ENCODE data around the gene TGFBRAP1. TPM values are rescaled to one million over a fixed set of nuclear protein-coding genes. Genes with fewer than 3 reads are reported as not detected.

TGFBRAP1 gene
- polyA plus RNA-seq, 4 donors = 15.5 to 16.4 (median 15.6) TPM

- no peak for DNase-seq (ENCODE audit: low read depth in 4 of 4, low spot score in 3 of 4)
Observed at GRCh38 chr2:105242286-105242993, 87.1 kb downstream of the TGFBRAP1 start.

- no peak for DNase-seq (ENCODE audit: low read depth in 4 of 4, low spot score in 3 of 4)
Observed at GRCh38 chr2:105241443-105241842, 88.1 kb downstream of the TGFBRAP1 start, which contains the start of gene GPR45. GPR45 (plus strand) TSS chr2:105241743; CDS start chr2:105241859, 116 bp downstream.

GRCh38 chr2:105239924-105240323 is 89.6 kb downstream of the TGFBRAP1 start:
- DNase-seq (ENCODE audit: low read depth in 4 of 4, low spot score in 3 of 4) = no peak

DNA sequence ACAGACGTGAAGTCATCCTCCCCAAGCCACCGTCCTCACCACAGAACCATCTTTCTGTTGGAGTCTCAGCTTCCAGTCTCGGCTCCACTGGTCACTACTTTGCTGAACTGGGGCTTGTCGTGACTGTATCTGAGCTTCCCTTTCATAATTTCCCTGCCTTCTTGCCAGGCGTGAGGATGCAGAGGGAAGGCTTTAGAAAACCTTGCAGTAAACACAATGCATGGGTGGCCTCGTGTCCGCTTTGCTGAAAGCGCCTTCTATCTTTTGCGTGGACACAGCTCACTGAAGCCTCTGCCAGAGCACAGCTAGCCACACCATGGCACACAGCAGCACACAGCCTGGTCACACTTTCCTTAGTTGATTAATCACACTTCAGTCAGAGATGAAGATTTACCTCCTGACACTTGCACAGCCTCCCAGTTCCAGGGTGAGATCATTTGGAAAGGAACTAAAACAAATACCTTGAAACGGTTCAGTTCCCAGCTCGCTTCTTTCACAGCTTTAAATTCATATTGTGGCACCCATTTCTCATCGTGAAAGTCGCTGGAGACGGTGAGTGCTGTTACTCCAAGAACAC is 90.8 kb downstream of the TGFBRAP1 start:
- no peak for DNase-seq (ENCODE audit: low read depth in 4 of 4, low spot score in 3 of 4)

DNA sequence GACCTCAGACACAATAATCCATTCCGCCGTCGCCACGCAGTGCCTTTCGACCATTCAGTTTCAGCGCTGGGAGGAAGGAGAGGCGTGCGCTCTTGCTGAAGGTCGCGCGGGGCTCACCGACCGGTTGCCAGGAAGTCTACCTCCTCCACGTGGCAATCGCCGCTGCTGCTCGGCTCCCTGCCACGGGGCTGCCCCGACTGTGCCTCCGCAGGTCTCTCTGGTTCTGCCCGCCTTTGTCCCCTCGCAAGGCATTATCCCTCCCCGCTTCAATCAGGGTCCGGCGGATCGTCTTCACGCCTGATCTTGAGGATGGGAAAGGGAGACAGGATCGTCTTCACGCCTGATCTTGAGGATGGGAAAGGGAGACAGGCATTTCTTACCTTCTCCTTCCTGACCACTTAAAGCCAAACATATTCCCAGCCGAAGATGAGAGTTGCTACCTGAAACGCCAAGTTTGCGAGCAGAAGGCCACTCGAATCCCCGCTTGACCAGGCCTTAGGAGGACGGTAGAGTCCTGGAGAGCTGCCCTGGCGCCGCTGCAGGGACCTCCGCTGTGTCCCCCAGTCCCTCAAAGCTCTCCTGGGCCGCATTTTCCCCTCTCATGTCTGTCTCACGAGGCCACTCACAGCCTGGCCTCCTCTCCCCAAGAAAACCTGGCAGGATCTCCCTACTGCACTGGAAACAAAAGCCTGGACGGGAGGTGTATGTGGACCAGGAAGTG is 92.3 kb downstream of the TGFBRAP1 start:
- DNase-seq (ENCODE audit: low read depth in 4 of 4, low spot score in 3 of 4) = no peak

GRCh38 chr2:105236060-105236424 is 93.5 kb downstream of the TGFBRAP1 start:
- DNase-seq (ENCODE audit: low read depth in 4 of 4, low spot score in 3 of 4) = no peak

GRCh38 chr2:105235388-105236059 is 94.0 kb downstream of the TGFBRAP1 start:
- DNase-seq (ENCODE audit: low read depth in 4 of 4, low spot score in 3 of 4) = peak; percentile 73 to 86 (median 78)

- DNase-seq (ENCODE audit: low read depth in 4 of 4, low spot score in 3 of 4) = no peak
Observed at GRCh38 chr2:105231232-105231619, 98.3 kb downstream of the TGFBRAP1 start.

DNA sequence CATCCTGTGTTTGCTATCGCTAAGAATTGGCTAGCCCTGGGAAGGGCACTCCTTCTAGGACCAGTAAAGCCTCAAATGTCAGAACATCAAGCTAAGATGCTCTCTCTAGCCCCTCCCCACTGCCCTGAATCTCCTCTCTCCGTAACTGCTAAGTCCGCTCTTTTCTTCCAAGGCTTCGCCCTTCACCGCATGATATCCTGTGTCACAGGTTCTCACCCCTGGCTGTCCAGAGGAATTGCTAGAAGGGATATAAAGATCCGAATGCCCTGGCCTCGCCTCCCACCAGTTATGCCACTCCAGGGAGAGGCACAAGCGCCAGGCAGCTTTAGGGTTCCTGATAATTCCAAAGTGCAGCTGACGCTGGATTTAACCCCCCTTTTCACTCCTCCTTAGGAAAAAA is 105.1 kb downstream of the TGFBRAP1 start:
- no peak for DNase-seq (ENCODE audit: low read depth in 4 of 4, low spot score in 3 of 4)

DNA sequence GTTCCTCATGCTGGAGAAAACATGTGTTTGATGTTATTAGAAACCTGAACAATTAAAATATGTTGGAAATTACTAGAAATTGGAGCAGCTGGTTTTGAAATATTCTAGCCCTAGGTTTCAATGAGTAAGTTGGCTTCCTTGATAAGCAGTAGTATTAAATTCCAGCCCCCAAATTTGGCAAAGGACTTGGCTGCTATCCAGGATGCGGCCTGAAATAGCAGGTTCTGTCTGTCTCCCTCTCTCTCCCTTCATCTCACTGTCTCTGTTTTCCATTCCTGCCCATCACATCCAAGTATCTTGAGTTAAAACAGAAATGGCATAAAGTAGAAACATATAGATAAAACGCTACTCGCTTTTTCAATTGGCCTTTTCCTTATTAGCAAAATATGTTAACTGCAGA is 108.9 kb downstream of the TGFBRAP1 start:
- DNase-seq (ENCODE audit: low read depth in 4 of 4, low spot score in 3 of 4) = no peak

DNA sequence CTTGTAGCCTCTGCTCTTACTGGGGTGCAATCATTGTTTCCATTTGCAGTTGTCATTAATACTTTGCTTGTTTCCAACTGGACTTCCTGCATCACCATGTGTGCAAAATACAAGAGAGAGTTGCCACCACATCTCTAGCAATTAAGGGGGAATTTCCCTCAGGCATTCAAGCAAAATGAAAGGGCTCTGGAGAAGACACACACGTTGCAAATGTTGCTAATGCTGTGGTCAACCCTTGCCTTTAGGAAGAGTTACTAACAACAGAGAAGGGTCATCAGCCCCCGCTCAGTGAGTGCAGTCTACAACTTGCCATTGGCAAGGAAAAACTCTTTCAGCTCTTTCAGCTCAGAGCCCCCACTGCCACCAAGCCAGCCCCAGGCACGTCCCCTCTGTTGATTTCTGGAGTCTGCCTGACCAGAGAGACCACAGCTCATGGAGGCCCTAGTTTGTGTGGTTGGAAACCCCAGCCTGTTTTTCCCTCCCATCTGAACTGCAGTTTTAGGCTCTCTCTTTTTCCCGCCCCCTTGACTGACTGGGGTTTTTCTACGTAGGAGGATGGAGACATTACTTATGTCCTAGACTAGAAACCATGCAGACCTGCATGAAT is 113.8 kb downstream of the TGFBRAP1 start:
- DNase-seq (ENCODE audit: low read depth in 4 of 4, low spot score in 3 of 4) = no peak

Other genes starting within 250 kb of the TGFBRAP1 start
- gene GPR45, start 88.0 kb downstream of the TGFBRAP1 start, polyA plus RNA-seq (ENCODE audit: insufficient read length in 4 of 4) = under 1 TPM in 3 of 4 donors, not detected in 1; 0.08 to 0.19 (median 0.13) TPM
- 10 to 100 TPM; 21.4 to 27.4 (median 26.4) TPM for gene C2orf49, start 7.8 kb upstream of the TGFBRAP1 start, polyA plus RNA-seq (ENCODE audit: insufficient read length in 4 of 4)
- 10 to 100 TPM; 29.1 to 37.9 (median 34.5) TPM for gene FHL2, start 69.3 kb upstream of the TGFBRAP1 start, polyA plus RNA-seq (ENCODE audit: insufficient read length in 4 of 4)

Measured in right renal pelvis (tissue), 4 donors.